ENCODE data around the gene PTPRT. TPM values are rescaled to one million over a fixed set of nuclear protein-coding genes. Genes with fewer than 3 reads are reported as not detected.

PTPRT gene
- total and polyA plus RNA-seq, 2 of the 13 experiments (the other 11 are each of a cell fraction or from before 2014, with no cell fraction given): under 0.01 to 0.09 TPM

GRCh38 chr20:42074944-42075343 is 1114.8 kb downstream of the PTPRT start:
- H3K36me3 ChIP-seq (replicated peaks in 1 of 2; ENCODE audit: control insufficient read depth in 1 of 2, insufficient read depth in 2 of 2, low read length in 2 of 2): no peaks in the 10 kb centered on the region
- DNase-seq (ENCODE audit: low spot score) (no peak), ATAC-seq (no peak), FAIRE-seq (no peak)
- H3K9ac ChIP-seq (ENCODE audit: insufficient read depth, low read depth, low read length): no peak overlapping the region
- in situ Hi-C loops (cut with HindIII; ENCODE audit: extremely low pct_ligation_motif_present, low pct_unique_long_range_greater_than_20kb): no loop called here
- H3K4me2 ChIP-seq (ENCODE audit: low read depth, low read length): no peak overlapping the region
- H3K4me3 ChIP-seq (replicated peaks in 1 of 3; ENCODE audit: insufficient read depth in 1 of 3, low read depth in 2 of 3, low read length in 3 of 3): no peak overlapping the region
- no peaks in the 10 kb centered on the region for H3K79me2 ChIP-seq (ENCODE audit: insufficient read depth, low read length)
- intact Hi-C loops (cut with micrococcal nuclease; ENCODE audit: unreplicated experiment): no loop called here
- H3K27ac ChIP-seq (ENCODE audit: extremely low read length, insufficient read depth, low read length): no peak overlapping the region
- no peaks in the 10 kb centered on the region for H4K20me1 ChIP-seq (ENCODE audit: insufficient read depth, low read length)
- no TSS peak for BruUV-seq (replicated peaks)
- ChIA-PET POLR2A (no interaction called here), CTCF (ENCODE audit: low intra/inter-chr PET ratio, low total read pairs) (no interaction called here)
- H3K4me1 ChIP-seq (ENCODE audit: insufficient read depth, low read length): no peaks in the 10 kb centered on the region
- no peak overlapping the region for H2AFZ ChIP-seq (ENCODE audit: low read length)
- no peaks in the 10 kb centered on the region for H3K27me3 ChIP-seq (ENCODE audit: control insufficient read depth in 1 of 2, insufficient read depth in 2 of 2, low read length in 2 of 2)
- 0% methylated on average over 1 of the region's 1 CpG for WGBS (ENCODE audit: low lambda C conversion rate)
- peaks cover 56% of the 10 kb centered on the region for H3K9me3 ChIP-seq (ENCODE audit: low read length)
- no peak for TF ChIP-seq ISL2 (CRISPR knock-in tag; IDR thresholded peaks at IDR 0.05)
- no peak for TF ChIP-seq GATAD2A (CRISPR knock-in tag; IDR thresholded peaks at IDR 0.05)
- TF ChIP-seq EHMT2 (IDR thresholded peaks at IDR 0.05; ENCODE audit: borderline replicate concordance, low read depth, low read length): no peak
- TF ChIP-seq SMARCE1 (IDR thresholded peaks at IDR 0.05; ENCODE audit: borderline replicate concordance): no peak
- no peak for TF ChIP-seq IKZF1 (IDR thresholded peaks at IDR 0.05)
- no peak for TF ChIP-seq PHF5A (CRISPR knock-in tag; IDR thresholded peaks at IDR 0.05; ENCODE audit: low read depth, unreplicated experiment)
- TF ChIP-seq PRDM15 (CRISPR knock-in tag; IDR thresholded peaks at IDR 0.05): no peak
- no peak for TF ChIP-seq ZNF749 (CRISPR knock-in tag; IDR thresholded peaks at IDR 0.05; ENCODE audit: borderline replicate concordance)
- no peak for TF ChIP-seq IKZF5 (CRISPR knock-in tag; IDR thresholded peaks at IDR 0.05)
- no peak for TF ChIP-seq KIAA2018 (CRISPR knock-in tag; IDR thresholded peaks at IDR 0.05; ENCODE audit: borderline replicate concordance)
- no peak for TF ChIP-seq WIZ (CRISPR knock-in tag; IDR thresholded peaks at IDR 0.05)
- TF ChIP-seq ZNF75D (CRISPR knock-in tag; IDR thresholded peaks at IDR 0.05; ENCODE audit: borderline replicate concordance): no peak
- TF ChIP-seq ZFP90 (CRISPR knock-in tag; IDR thresholded peaks at IDR 0.05; ENCODE audit: borderline replicate concordance): no peak
- TF ChIP-seq MYNN (CRISPR knock-in tag; IDR thresholded peaks at IDR 0.05; ENCODE audit: low read depth): no peak
